HG03439 (cell line): Measurements from ENCODE around the gene SPEM3.
"Not testable (repeated sequence)": the region's sequence is repeated elsewhere in the genome, so short reads cannot be mapped to it uniquely, and the experiment has no call there.

Source experiments
- ATAC-seq: cut with Tn5 transposase; IDR thresholded peaks from one replicate; pipeline ENCODE4 v1.9.1; 2021; ENCODE audit warnings: mild to moderate bottlenecking, moderate library complexity; ENCODE audit not compliant: unreplicated experiment

Gene SPEM3

GRCh38 chr17:7468804-7469389, 40.2 kb downstream of the SPEM3 start:
- ATAC-seq, result no peak

DNA sequence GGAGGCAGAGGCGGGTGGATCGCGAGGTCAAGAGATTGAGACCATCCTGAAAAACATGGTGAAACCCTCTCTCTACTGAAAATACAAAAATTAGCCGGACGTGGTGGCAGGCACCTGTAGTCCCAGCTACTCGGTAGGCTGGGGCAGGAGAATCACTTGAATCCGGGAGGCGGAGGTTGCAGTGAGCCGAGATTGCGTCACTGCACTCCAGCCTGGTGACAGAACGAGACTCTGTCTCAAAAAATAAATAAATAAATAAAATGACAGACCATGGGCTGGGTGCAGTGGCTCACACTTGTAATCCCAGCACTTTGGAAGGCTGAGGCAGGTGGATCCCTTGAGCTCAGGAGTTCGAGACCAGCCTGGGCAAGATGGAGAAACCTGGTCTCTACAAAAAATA, 41.2 kb downstream of the SPEM3 start:
- not testable (repeated sequence) for ATAC-seq

- not testable (repeated sequence) for ATAC-seq
Measured at GRCh38 chr17:7470457-7470973, 41.9 kb downstream of the SPEM3 start.

DNA sequence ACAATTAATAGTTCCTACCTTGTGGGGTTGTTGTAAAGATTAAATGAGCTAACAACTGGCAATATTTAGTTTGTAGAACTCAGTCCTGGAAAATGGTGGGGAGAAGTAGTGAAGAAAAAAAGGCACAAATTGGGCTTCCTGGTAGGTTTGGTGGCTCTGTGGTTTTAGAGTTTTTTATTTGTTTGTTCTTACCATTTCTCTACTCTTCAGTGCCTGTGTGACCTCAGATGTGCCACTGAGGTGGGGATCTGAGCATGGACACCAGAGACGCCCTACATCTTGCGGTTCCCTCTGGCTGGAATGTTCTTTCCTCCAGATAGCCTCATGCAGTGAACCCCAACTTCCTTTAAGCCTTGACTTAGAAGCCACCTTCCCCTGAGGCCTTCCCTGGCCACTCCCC, 43.1 kb downstream of the SPEM3 start:
- no peak for ATAC-seq

GRCh38 chr17:7474767-7475166, 46.1 kb downstream of the SPEM3 start:
- not testable (repeated sequence) for ATAC-seq

DNA sequence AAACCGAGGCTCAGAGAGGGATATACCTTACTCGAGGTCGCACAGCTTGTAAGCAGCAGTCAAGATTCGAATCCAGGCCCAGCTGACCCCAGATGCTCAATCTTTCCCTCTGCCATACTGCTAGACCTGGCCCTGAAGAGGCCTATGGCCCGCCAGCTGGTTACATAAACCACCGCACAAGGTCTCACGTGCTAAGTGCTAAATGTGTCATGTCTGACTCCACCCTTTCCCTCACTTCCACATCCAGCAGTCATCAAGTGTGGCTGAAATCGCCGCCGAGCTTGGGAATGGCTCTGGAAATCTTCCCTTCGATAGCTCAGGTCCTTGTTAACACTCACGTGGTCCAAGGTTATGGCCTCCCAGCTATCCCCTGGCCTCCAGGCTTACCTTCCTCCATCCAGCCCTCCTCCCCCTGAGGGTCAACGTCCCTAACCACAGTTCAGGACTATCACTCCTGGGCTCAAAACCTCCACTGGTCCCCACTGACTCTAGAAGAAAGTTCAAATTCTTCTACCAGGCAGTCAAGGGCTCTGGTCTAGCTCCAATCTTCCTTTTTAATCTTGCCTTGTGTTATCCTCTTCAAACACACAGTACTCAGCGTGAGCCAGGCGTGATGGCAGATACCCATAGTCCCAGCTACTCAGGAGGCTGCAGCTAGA, 47.2 kb downstream of the SPEM3 start:
- no peak for ATAC-seq

DNA sequence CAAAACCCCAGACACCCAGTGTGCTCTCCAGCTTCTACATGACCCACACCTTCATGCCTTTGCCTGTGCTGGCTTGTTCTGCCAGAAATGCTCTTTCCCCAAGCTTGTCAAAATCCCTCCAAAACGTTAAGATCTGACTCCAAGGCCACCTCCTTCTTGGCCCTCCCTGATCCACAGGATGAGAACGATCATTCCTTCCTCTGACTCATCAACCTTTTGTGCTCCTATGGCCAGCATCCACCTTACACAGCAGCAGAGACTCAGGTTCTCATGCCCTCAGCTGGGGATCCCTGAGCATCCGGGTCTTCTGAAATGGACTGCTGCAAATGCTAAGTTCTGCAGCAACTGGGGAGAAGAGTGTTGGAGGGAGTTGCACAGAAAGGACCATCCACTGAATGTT, 47.8 kb downstream of the SPEM3 start:
- ATAC-seq, result no peak

GRCh38 chr17:7476951-7477350, 48.3 kb downstream of the SPEM3 start:
- ATAC-seq, result no peak

GRCh38 chr17:7477392-7478275, 49.0 kb downstream of the SPEM3 start:
- no peak for ATAC-seq

DNA sequence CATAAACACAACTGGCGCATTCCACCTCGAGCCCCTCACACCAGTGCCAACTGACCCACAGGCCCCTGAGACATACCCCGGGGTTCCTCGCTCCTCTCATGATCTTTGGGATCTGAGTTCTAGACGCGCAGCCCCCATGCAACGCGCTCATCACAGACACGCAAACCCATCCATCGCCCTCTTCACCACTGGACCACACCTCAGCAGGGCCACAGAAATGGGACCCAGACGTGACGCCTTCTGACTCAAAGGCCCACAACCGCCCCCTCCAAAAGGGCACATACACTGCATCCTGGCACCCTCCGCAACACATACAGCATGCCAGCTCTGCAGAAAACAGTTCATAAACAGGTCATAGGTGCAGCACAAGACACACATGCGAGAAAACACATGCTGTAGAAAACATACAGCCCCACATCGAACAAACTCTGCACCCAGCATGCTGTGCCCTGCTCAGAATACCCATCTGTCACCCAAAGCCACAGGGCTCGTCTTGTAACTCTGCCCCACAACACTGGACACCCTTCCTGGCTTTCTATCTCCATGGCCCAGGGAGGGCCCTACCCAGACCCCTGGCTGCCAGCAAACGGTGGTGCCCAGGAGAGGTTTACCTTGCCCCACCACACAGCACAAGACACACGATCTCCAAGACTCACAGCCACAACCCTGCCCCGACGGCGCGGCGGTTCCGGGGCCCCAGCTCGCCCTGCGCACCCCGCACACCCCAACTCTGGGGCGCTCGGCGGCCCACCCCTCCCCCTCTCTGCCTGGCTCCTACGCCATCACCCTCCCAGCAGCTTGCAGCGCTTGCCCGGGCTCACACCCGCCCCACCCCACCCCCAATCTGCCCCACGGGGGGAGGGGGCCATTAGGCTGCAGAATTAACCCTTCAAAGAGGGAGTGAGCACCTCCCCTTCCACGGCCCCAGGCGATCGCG, 49.9 kb downstream of the SPEM3 start:
- no peak for ATAC-seq

DNA sequence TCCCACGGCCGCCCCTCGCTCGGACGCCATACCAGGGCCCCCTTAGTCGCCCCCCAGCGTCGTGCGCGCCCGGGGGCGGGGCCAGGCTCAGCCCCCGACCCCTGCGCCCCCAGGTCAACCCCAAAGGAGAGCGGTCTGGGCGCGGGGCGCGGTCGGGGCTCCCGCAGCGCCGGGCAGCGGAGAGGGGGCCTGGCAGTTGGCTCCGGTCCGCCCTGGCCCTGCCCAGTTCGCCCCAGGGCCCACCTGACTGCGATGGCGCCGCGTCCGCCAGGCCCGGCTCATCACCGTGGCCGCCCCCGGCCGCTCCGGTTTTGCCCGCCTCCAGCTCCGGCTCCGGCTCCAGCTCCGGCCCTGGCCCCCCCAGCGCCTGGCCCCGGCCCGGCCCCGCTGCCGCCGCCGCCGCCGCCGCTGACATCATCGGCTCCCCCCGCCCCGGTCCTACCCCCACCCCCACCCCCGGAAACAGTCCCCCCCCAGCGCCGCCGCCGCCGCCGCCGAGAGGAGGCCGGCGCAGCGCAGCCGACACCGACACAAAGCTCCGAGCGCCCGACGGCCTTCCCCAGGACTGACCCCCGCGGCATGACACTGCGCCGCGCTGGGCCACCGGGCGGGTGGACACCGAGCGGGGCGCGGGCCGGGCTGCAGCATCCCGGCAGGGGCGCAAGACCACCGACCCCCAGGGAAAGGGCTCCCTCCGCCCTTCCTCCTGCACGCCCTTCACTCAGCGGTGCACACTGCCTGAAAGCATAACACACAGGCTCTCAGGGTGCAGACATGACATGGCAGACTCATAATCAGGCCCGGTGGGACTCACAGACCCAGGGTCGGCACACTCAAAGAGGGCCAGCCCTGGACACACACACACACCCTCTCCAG, 50.8 kb downstream of the SPEM3 start, which contains the start of gene ZBTB4:
ZBTB4 (minus strand) TSS at position 419 of the 876 bp plus-strand sequence. CDS start 12,830 bp downstream, outside the sequence.
- ATAC-seq, result no peak

- ATAC-seq, result no peak
Measured at GRCh38 chr17:7480089-7480384, 51.4 kb downstream of the SPEM3 start.

- not testable (repeated sequence) for ATAC-seq
Measured at GRCh38 chr17:7481275-7481674, 52.6 kb downstream of the SPEM3 start, which contains the start of gene SLC35G6. Gene SLC35G6, plus strand, starts transcription at chr17:7481446. Its CDS starts 71 bp downstream, at chr17:7481517.

DNA sequence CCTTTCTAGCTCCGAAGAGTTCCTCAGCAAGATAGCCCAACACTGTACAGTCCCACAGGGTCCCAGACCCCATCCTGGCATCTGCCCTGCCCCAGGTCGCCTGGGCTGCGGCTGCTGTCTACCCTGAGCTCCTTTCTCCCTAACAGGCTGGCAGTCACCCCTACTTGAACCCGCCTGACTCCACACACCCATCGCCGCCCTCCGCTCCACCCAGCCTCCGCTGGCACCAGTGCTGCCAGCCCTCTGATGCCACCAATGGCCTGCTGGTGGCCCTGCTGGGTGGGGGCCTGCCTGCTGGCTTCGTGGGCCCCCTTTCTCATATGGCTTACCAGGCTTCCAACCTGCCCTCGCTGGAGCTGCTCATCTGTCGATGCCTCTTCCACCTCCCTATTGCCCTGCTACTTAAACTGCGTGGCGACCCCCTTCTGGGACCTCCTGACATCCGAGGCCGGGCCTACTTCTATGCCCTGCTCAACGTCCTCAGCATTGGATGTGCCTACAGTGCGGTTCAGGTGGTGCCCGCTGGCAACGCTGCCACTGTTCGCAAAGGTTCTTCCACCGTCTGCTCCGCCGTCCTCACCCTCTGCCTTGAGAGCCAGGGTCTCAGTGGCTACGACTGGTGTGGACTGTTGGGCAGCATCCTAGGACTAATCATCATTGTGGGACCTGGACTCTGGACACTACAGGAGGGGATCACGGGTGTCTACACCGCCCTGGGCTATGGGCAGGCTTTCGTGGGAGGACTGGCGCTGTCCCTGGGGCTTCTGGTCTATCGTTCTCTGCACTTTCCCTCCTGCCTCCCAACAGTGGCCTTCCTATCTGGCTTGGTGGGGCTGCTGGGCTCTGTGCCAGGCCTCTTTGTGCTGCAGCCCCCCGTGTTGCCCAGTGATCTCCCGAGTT, 53.4 kb downstream of the SPEM3 start:
- not testable (repeated sequence) for ATAC-seq
